Activated T-cell treated with anti-CD3 and anti-CD28 coated beads, Interleukin-2, amount 50 U/mL, for 72 hours (primary cell): Measurements from ENCODE around the gene STEAP2. TPM values are rescaled to one million over a fixed set of nuclear protein-coding genes. Genes with fewer than 3 reads are reported as not detected.

Experiments
- ATAC-seq, 2 donors: fragments of 150-1000 bp; cut with Tn5 transposase; replicated peaks in 1 of 2; 2 replicates each; pipeline ENCODE4 v1.10.0; 2021; ENCODE audit warnings: moderate library complexity in 2 of 2, mild to moderate bottlenecking in 1 of 2
- DNase-seq, 2 donors: peaks; one replicate each; pipeline ENCODE4 v3.0.0; 2021 to 2022; ENCODE audit warnings: mixed read lengths in 1 of 2
- H3K27ac Mint-ChIP-seq: one replicate; pipeline ENCODE4 v1.8.0; 2022; ENCODE audit warnings: mild to moderate bottlenecking, moderate library complexity, mixed read lengths
- H3K27me3 Mint-ChIP-seq: one replicate; pipeline ENCODE4 v1.8.0; 2022; ENCODE audit warnings: low read depth, mixed read lengths
- H3K36me3 Mint-ChIP-seq, 2 donors: one replicate each; pipeline ENCODE4 v1.8.0; 2022; ENCODE audit warnings: mixed read lengths in 2 of 2, mild to moderate bottlenecking in 1 of 2; ENCODE audit not compliant: insufficient read depth in 2 of 2
- H3K4me1 Mint-ChIP-seq: one replicate; pipeline ENCODE4 v1.8.0; 2022; ENCODE audit warnings: low read depth, mixed read lengths
- H3K4me3 Mint-ChIP-seq, 2 donors: one replicate each; pipeline ENCODE4 v1.8.0; 2022; ENCODE audit warnings: mild to moderate bottlenecking in 2 of 2, mixed read lengths in 2 of 2, moderate library complexity in 2 of 2
- H3K9me3 Mint-ChIP-seq, 2 donors: one replicate each; pipeline ENCODE4 v1.8.0; 2022; ENCODE audit warnings: mixed read lengths in 2 of 2
- total RNA-seq, 2 donors: library from RNA; stranded (reverse); gene quantifications; one replicate each; pipeline ENCODE4 v1.2.3, GENCODE V29; 2022

Gene STEAP2
- total RNA-seq, 2 donors from 2014 or later, result not detected

DNA sequence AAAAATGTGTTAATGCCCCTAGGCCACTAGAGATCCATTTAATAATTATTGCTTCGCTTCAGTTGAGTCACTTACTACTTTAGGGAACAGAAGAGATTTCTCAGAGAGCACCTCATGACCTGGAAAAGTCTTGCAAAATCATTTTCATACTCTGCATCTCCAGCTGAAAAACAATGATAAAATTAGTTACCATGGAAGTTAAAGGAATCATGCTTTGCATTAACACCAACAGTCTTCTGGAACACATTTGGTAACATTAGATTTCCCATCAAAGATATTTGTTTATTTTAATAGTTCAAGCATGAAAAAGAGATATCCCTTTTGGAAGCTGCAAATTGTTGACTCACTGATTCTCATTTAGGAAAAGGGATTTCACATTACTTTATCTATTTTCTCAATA, 1.8 kb upstream of the STEAP2 start:
- DNase-seq (no peak), ATAC-seq (no peak)
- H3K27me3 Mint-ChIP-seq, result peaks cover 31% of the 10 kb centered on the region
- H3K4me3 Mint-ChIP-seq, result no peak overlapping the region
- H3K36me3 Mint-ChIP-seq, result no peaks in the 10 kb centered on the region
- H3K9me3 Mint-ChIP-seq, result peaks cover 0 to 2% of the 10 kb centered on the region in 2 donors
- H3K4me1 Mint-ChIP-seq, result peaks cover 9% of the 10 kb centered on the region
- no peak overlapping the region for H3K27ac Mint-ChIP-seq

DNA sequence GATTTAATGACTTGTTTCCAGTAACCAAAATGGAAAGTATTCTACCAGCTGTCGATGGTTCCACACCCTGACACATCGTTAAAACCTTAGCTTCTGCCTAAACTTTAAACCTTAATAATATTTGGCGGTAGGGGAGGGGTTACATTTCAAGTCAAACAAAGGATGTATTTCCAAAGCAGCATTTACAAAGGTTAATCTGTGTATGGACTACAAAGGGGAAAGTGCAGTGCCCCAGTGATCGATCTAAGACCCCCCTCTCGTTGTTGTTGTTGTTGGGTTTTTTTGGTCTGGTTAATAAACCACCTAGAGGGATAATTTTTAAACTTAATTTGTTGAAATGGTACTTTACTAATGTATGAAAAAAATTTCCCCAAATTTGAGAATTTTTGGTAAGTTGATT, 1.1 kb upstream of the STEAP2 start:
- no peak for ATAC-seq
- Mint-ChIP-seq H3K27ac (no peak overlapping the region), H3K36me3 (no peaks in the 10 kb centered on the region), H3K9me3 (peaks cover 0 to 2% of the 10 kb centered on the region in 2 donors), H3K4me1 (peaks cover 9% of the 10 kb centered on the region), H3K27me3 (peaks cover 28% of the 10 kb centered on the region), H3K4me3 (peak overlapping the region in 1 of 2 donors; percentile 64)
- no peak for DNase-seq

- Mint-ChIP-seq H3K9me3 (no peaks in the 10 kb centered on the region), H3K4me3 (peak overlapping the region; percentile 63 to 64), H3K27me3 (peaks cover 23% of the 10 kb centered on the region), H3K36me3 (no peaks in the 10 kb centered on the region), H3K4me1 (peaks cover 9% of the 10 kb centered on the region), H3K27ac (no peak overlapping the region)
- ATAC-seq (no peak), DNase-seq (no peak)
Measured at GRCh38 chr7:90210981-90211380, 559 bp upstream of the STEAP2 start.

DNA sequence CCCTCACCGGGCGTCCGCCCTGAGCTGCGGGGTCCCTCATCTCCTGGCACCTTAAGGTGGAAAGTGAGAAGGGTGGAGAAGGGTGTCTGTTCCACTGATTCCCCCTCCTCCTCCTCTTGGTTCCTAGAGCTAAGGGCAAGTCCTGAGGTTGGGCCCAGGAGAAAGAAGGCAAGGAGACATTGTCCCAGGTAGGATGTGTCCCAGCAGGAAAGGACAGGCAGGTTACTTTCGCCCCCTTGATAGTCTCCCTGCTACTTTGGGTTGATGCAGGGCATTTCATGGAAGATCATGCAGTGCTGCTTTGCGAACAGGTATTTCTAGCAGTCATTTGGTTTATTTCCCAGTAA, 582 bp downstream of the STEAP2 start:
- H3K36me3 Mint-ChIP-seq, result no peaks in the 10 kb centered on the region
- H3K4me1 Mint-ChIP-seq, result peaks cover 9% of the 10 kb centered on the region
- H3K27me3 Mint-ChIP-seq, result peaks cover 16% of the 10 kb centered on the region
- no peak overlapping the region for H3K27ac Mint-ChIP-seq
- ATAC-seq (no peak), DNase-seq (no peak)
- no peaks in the 10 kb centered on the region for H3K9me3 Mint-ChIP-seq
- peak overlapping the region; percentile 31 to 64 for H3K4me3 Mint-ChIP-seq

- peaks cover 10% of the 10 kb centered on the region for H3K27me3 Mint-ChIP-seq
- H3K4me1 Mint-ChIP-seq, result peaks cover 9% of the 10 kb centered on the region
- no peaks in the 10 kb centered on the region for H3K9me3 Mint-ChIP-seq
- no peak overlapping the region for H3K4me3 Mint-ChIP-seq
- H3K36me3 Mint-ChIP-seq, result no peaks in the 10 kb centered on the region
- ATAC-seq, result no peak
- DNase-seq, result no peak
- no peak overlapping the region for H3K27ac Mint-ChIP-seq
Measured at GRCh38 chr7:90213521-90213920, 2.0 kb downstream of the STEAP2 start.

- H3K4me1 Mint-ChIP-seq, result peaks cover 4% of the 10 kb centered on the region
- no peak overlapping the region for H3K27ac Mint-ChIP-seq
Measured at GRCh38 chr7:90216080-90216674, 4.6 kb downstream of the STEAP2 start.

DNA sequence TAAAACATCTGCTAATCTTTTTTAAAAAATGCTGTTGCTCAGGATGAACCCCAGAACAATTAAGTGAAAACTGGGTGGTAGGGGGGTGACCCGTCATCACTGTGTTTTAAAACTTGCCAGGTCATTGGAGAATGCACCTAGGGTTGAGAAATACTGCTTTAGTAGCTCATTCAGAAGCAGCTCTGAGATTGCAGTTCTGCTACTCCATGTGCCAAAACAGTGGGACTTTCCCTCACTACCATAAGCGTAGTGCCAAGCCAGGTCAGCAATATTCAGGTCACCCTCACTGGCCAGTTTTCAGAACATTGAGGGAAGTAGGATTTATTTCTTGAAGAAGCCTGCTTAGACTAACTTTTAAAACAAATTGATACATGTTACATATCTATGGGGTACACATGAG, 5.2 kb downstream of the STEAP2 start:
- no peak for DNase-seq
- Mint-ChIP-seq H3K27me3 (peaks cover 13% of the 10 kb centered on the region), H3K36me3 (no peaks in the 10 kb centered on the region), H3K4me3 (no peak overlapping the region), H3K4me1 (no peaks in the 10 kb centered on the region), H3K9me3 (no peaks in the 10 kb centered on the region), H3K27ac (no peak overlapping the region)
- ATAC-seq, result no peak

More at GRCh38 chr7:90216080-90216674, 4.6 kb downstream of the STEAP2 start:
- no peaks in the 10 kb centered on the region for H3K36me3 Mint-ChIP-seq
- DNase-seq (no peak), ATAC-seq (no peak)
- no peaks in the 10 kb centered on the region for H3K9me3 Mint-ChIP-seq
- no peak overlapping the region for H3K4me3 Mint-ChIP-seq
- H3K27me3 Mint-ChIP-seq, result peaks cover 15% of the 10 kb centered on the region

- Mint-ChIP-seq H3K27me3 (peaks cover 28% of the 10 kb centered on the region), H3K4me1 (no peaks in the 10 kb centered on the region), H3K4me3 (no peak overlapping the region), H3K9me3 (no peaks in the 10 kb centered on the region), H3K27ac (no peak overlapping the region), H3K36me3 (no peaks in the 10 kb centered on the region)
- DNase-seq, result no peak
- ATAC-seq, result no peak
Measured at GRCh38 chr7:90222390-90222789, 10.8 kb downstream of the STEAP2 start.

GRCh38 chr7:90222811-90223725, 11.5 kb downstream of the STEAP2 start:
- H3K27me3 Mint-ChIP-seq, result peaks cover 28% of the 10 kb centered on the region
- no peaks in the 10 kb centered on the region for H3K4me1 Mint-ChIP-seq
- H3K9me3 Mint-ChIP-seq, result no peaks in the 10 kb centered on the region
- H3K4me3 Mint-ChIP-seq, result no peak overlapping the region
- DNase-seq (no peak), ATAC-seq (peak in 1 of 2 donors; percentile 23)
- H3K27ac Mint-ChIP-seq, result no peak overlapping the region
- no peaks in the 10 kb centered on the region for H3K36me3 Mint-ChIP-seq

DNA sequence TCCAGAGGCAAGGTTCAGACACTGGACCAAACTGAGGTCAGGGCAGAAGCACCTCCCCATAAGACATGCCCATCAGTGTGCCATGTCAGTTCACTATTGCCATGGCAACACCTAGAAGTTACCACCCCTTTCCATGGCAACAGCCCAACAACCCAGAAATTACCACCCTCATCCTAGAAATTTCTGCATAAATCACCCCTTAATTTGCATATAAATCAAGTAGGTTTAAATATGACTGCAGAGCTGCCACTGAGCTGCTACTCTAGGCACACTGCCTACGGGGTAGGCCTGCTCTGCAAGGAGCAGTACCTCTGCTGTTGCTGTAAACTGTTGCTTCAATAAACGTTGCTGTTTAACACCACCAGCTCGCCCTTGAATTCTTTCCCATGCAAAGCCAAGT, 12.7 kb downstream of the STEAP2 start:
- no peak overlapping the region for H3K4me3 Mint-ChIP-seq
- H3K4me1 Mint-ChIP-seq, result no peaks in the 10 kb centered on the region
- H3K27ac Mint-ChIP-seq, result no peak overlapping the region
- H3K27me3 Mint-ChIP-seq, result peaks cover 37% of the 10 kb centered on the region
- no peak for DNase-seq
- no peaks in the 10 kb centered on the region for H3K36me3 Mint-ChIP-seq
- no peaks in the 10 kb centered on the region for H3K9me3 Mint-ChIP-seq
- ATAC-seq, result no peak

- ATAC-seq, result no peak
- no peak for DNase-seq
- H3K9me3 Mint-ChIP-seq, result no peaks in the 10 kb centered on the region
- no peak overlapping the region for H3K27ac Mint-ChIP-seq
- peaks cover 41% of the 10 kb centered on the region for H3K27me3 Mint-ChIP-seq
- H3K36me3 Mint-ChIP-seq, result no peaks in the 10 kb centered on the region
- no peaks in the 10 kb centered on the region for H3K4me1 Mint-ChIP-seq
- H3K4me3 Mint-ChIP-seq, result no peak overlapping the region
Measured at GRCh38 chr7:90225181-90225580, 13.6 kb downstream of the STEAP2 start.

DNA sequence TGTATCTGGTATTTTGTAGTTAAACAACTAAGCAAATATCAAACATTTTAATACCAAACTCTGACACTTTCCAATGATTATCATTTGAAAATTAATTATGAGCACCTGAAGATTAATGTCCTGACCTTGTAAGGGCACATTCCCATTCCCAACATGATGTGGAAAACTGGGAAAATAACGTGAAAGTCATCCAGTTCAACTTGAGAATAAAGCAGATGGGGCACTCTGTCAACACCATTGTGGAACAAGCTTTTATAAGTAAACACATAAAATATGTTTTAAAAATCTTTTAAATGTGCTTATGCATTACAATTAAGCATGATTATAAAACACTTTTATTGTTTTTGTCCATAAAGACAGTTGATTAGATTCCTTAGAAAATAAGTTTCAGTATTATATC, 14.1 kb downstream of the STEAP2 start:
- Mint-ChIP-seq H3K36me3 (no peaks in the 10 kb centered on the region), H3K27ac (no peak overlapping the region), H3K4me3 (no peak overlapping the region), H3K9me3 (no peaks in the 10 kb centered on the region), H3K4me1 (no peaks in the 10 kb centered on the region), H3K27me3 (peaks cover 37% of the 10 kb centered on the region)
- DNase-seq (no peak), ATAC-seq (no peak)

- Mint-ChIP-seq H3K9me3 (no peaks in the 10 kb centered on the region), H3K27ac (no peak overlapping the region), H3K4me3 (no peak overlapping the region), H3K4me1 (no peaks in the 10 kb centered on the region), H3K36me3 (no peaks in the 10 kb centered on the region), H3K27me3 (peaks cover 34% of the 10 kb centered on the region)
- no peak for DNase-seq
- no peak for ATAC-seq
Measured at GRCh38 chr7:90227259-90227658, 15.7 kb downstream of the STEAP2 start.
